Tibial nerve (tissue), 4 donors: ENCODE results near the gene F3. TPM values are rescaled to one million over a fixed set of nuclear protein-coding genes. Genes with fewer than 3 reads are reported as not detected.

Experiments
- DNase-seq, 2 donors: peaks; one replicate each; pipeline ENCODE4 v3.0.0-alpha.2; 2019; ENCODE audit warnings: low spot score in 2 of 2
- H3K27ac ChIP-seq, 4 donors: fragments of 200-600 bp; sonication (generic) in 3 of 4; one replicate each; pipeline ENCODE4 v1.5.1; 2017 to 2019; ENCODE audit warnings: mild to moderate bottlenecking in 1 of 4
- H3K27me3 ChIP-seq, 2 donors: fragments of 200-600 bp; sonication (generic) in 1 of 2; one replicate each; pipeline versions ENCODE4 v1.5.1 to v1.6.0; 2017 to 2019
- H3K36me3 ChIP-seq, 3 donors: fragments of 200-600 bp; sonication (generic); one replicate each; pipeline ENCODE4 v1.5.1; 2018 to 2019
- H3K4me1 ChIP-seq, 4 donors: fragments of 200-600 bp; sonication (generic) in 3 of 4; one replicate each; pipeline ENCODE4 v1.5.1; 2017 to 2019
- H3K4me3 ChIP-seq, 4 donors: fragments of 200-600 bp; sonication (generic) in 3 of 4; one replicate each; pipeline ENCODE4 v1.5.1; 2017 to 2019; ENCODE audit warnings: mild to moderate bottlenecking in 1 of 4, moderate library complexity in 1 of 4
- H3K9me3 ChIP-seq, 4 donors: fragments of 200-600 bp; sonication (generic) in 3 of 4; one replicate each; pipeline ENCODE4 v1.5.1; 2017 to 2019
- CTCF ChIP-seq, 5 experiments: fragments of 200-600 bp in 3 of 5; fragments of 450-650 bp in 2 of 5; sonication (generic) in 3 of 5; IDR thresholded peaks; one replicate each; pipeline ENCODE4 v1.5.1; 2016 to 2019; ENCODE audit warnings: antibody characterized with exemption in 5 of 5, mild to moderate bottlenecking in 3 of 5, moderate library complexity in 2 of 5
- EP300 ChIP-seq, 2 donors: sonication (generic); formaldehyde crosslinking; IDR thresholded peaks; one replicate each; pipeline ENCODE4 v1.6.1; 2017; ENCODE audit warnings: antibody characterized with exemption in 2 of 2, mild to moderate bottlenecking in 1 of 2
- POLR2A ChIP-seq, 2 donors: fragments of 450-650 bp; IDR thresholded peaks; one replicate each; pipeline ENCODE4 v1.6.1; 2017; ENCODE audit warnings: antibody characterized with exemption in 2 of 2, mild to moderate bottlenecking in 2 of 2, moderate library complexity in 2 of 2
- WGBS, 2 donors: methylation state at CpG; one replicate each; pipeline ENCODE4 v1.1.5; 2018; 5-methylcytosine and 5-hydroxymethylcytosine counted together
- total RNA-seq, 4 donors: library from RNA; depleted of rRNA; stranded (reverse); fragments of >200 nt; gene quantifications; one replicate each; pipeline ENCODE4 v1.1.0, GENCODE V29; 2016

Gene F3
- total RNA-seq: 100 to 1,000 TPM in 3 of 4 donors, 10 to 100 TPM in 1; 65.6 to 166 (median 139) TPM

- Histone ChIP-seq H3K27me3 (no peaks in the 10 kb centered on the region), H3K4me3 (peak within 1 kb of the TSS; percentile 64 to 87 (median 83)), H3K9me3 (no peaks in the 10 kb centered on the region), H3K27ac (peak within 1 kb of the TSS; percentile 84 to 95 (median 90)), H3K36me3 (no peaks in the 10 kb centered on the region), H3K4me1 (peaks cover 0 to 60% (median 24%) of the 10 kb centered on the region in 4 donors)
- TF ChIP-seq EP300 (IDR thresholded peaks at IDR 0.05) (peak; percentile 34 to 95), POLR2A (IDR thresholded peaks at IDR 0.05) (peak; percentile 75 to 87), CTCF (IDR thresholded peaks at IDR 0.05) (no peak)
- WGBS, 2 donors: 0 to 1% methylated on average over 48 to 63 of the region's 94 CpGs
- DNase-seq: peak; percentile 85 to 86
Measured at GRCh38 chr1:94541246-94542087, at the start of gene F3. TSS of gene F3 (minus strand) at chr1:94541759. CDS start at chr1:94541636, 123 bp downstream.

GRCh38 chr1:94590203-94591137 is 48.9 kb upstream of the F3 start:
- H3K9me3 ChIP-seq: no peaks in the 10 kb centered on the region
- TF ChIP-seq EP300 (IDR thresholded peaks at IDR 0.05): peak in 1 of 2 donors; percentile 26
- no peak for TF ChIP-seq CTCF (IDR thresholded peaks at IDR 0.05)
- H3K27me3 ChIP-seq: no peaks in the 10 kb centered on the region
- 58 to 69% methylated on average over 7 of the region's 7 CpGs for WGBS, 2 donors
- H3K27ac ChIP-seq: peak overlapping the region in 2 of 4 donors; percentile 35 to 77
- peaks cover 0 to 51% (median 14%) of the 10 kb centered on the region in 4 donors for H3K4me1 ChIP-seq
- H3K36me3 ChIP-seq: no peaks in the 10 kb centered on the region
- DNase-seq: peak in 1 of 2 donors; percentile 8
- H3K4me3 ChIP-seq: no peak overlapping the region

- 88 to 93% methylated on average over 4 of the region's 4 CpGs for WGBS, 2 donors
- TF ChIP-seq CTCF (IDR thresholded peaks at IDR 0.05): no peak
- TF ChIP-seq POLR2A (IDR thresholded peaks at IDR 0.05): no peak
- TF ChIP-seq EP300 (IDR thresholded peaks at IDR 0.05): no peak
Measured at GRCh38 chr1:94589728-94590127, 48.2 kb upstream of the F3 start.

GRCh38 chr1:94582565-94582964 is 41.0 kb upstream of the F3 start:
- H3K4me3 ChIP-seq: no peak overlapping the region
- no peak overlapping the region for H3K27ac ChIP-seq
- TF ChIP-seq CTCF (IDR thresholded peaks at IDR 0.05): no peak
- TF ChIP-seq EP300 (IDR thresholded peaks at IDR 0.05): no peak
- no peak for TF ChIP-seq POLR2A (IDR thresholded peaks at IDR 0.05)
- no peaks in the 10 kb centered on the region for H3K27me3 ChIP-seq
- peaks cover 0 to 20% (median 7%) of the 10 kb centered on the region in 4 donors for H3K4me1 ChIP-seq
- no peak for DNase-seq
- WGBS, 2 donors: 78 to 97% methylated on average over 2 of the region's 2 CpGs
- H3K9me3 ChIP-seq: no peaks in the 10 kb centered on the region
- H3K36me3 ChIP-seq: no peaks in the 10 kb centered on the region

More at GRCh38 chr1:94589728-94590127, 48.2 kb upstream of the F3 start:
- H3K27me3 ChIP-seq: no peaks in the 10 kb centered on the region
- peak overlapping the region in 1 of 4 donors; percentile 59 for H3K27ac ChIP-seq
- peaks cover 0 to 44% (median 14%) of the 10 kb centered on the region in 4 donors for H3K4me1 ChIP-seq
- H3K4me3 ChIP-seq: no peak overlapping the region
- H3K9me3 ChIP-seq: no peaks in the 10 kb centered on the region
- DNase-seq: no peak
- H3K36me3 ChIP-seq: no peaks in the 10 kb centered on the region
